Pancreas (tissue), 10 donors: ENCODE measurements around the gene NFATC3. TPM values are rescaled to one million over a fixed set of nuclear protein-coding genes. Genes with fewer than 3 reads are reported as not detected.

ENCODE experiments used
- ATAC-seq, 4 donors: fragments of 200-7000 bp; cut with Tn5 transposase; one replicate each; pipeline versions ENCODE4 v1.8.0 to v1.9.1; 2020; ENCODE audit warnings: mild to moderate bottlenecking in 4 of 4, moderate library complexity in 4 of 4
- DNase-seq, 6 donors: peaks; one replicate each; pipeline ENCODE4 v3.0.0-alpha.2; 2020
- FAIRE-seq: peaks from 2 replicates; lab custom pipeline; 2012; peaks lifted over from hg19 to GRCh38; lab: Jason Lieb, UNC
- H3K27ac ChIP-seq, 4 donors: fragments of 200-600 bp; sonication (generic); 1 replicate in 3 of 4; 2 replicates in 1 of 4; pipeline versions ENCODE4 v1.5.0 to v1.8.0; 2020
- H3K27me3 ChIP-seq, 4 donors: fragments of 200-600 bp; one replicate each; pipeline ENCODE4 v1.8.0; 2021
- H3K36me3 ChIP-seq, 3 donors: fragments of 200-600 bp; sonication (generic) in 1 of 3; one replicate each; pipeline versions ENCODE4 v1.5.0 to v1.8.0; 2020 to 2021
- H3K4me1 ChIP-seq, 3 donors: fragments of 200-600 bp; one replicate each; pipeline ENCODE4 v1.8.0; 2021
- H3K4me3 ChIP-seq, 4 donors: fragments of 200-600 bp; sonication (generic) in 2 of 4; one replicate each; pipeline versions ENCODE4 v1.5.0 to v1.8.0; 2020 to 2021
- H3K9me3 ChIP-seq, 4 donors: fragments of 200-600 bp; one replicate each; pipeline ENCODE4 v1.8.0; 2021
- WGBS, 2 donors: extraction: QIAGEN DNeasy Blood & Tissue Kit; methylation state at CpG; one replicate each; pipeline ENCODE4 v1.1.7; 2013; 5-methylcytosine and 5-hydroxymethylcytosine counted together
- intact Hi-C, 3 donors: fragments of 100-400 bp; cut with DNase I; formaldehyde crosslinking; loops; one replicate each; pipeline versions ENCODE4 v1.11.1 to v1.14.2; 2022
- polyA plus RNA-seq, 2 donors: library from polyadenylated mRNA; stranded (reverse); fragments of 200-250 nt; gene quantifications; one replicate each; pipeline ENCODE4 v1.2.3, GENCODE V29; 2013
- total RNA-seq, 6 donors: library from RNA; stranded (reverse); fragmentation: NEBNext Ultra II Directional in 4 of 6; extraction: Animal tissue kit (Norgen Biotek cat#: 25700) in 4 of 6; gene quantifications; one replicate each; pipeline versions ENCODE4 v1.2.1 to v1.2.4, GENCODE V29; 2021 to 2023
- TF ChIP-seq, protein P1 (sequence below), 4 donors: fragments of 200-600 bp; sonication (generic) in 3 of 4; IDR thresholded peaks; one replicate each; pipeline versions ENCODE4 v1.5.0 to v1.8.0; 2021; ENCODE audit warnings: antibody characterized with exemption in 4 of 4
- donor health status: healthy with polysubstance abuse.
- donor health status: DM: no; HTN: no; CAD: no; lungs with moderate emphysema.
- donor health status: DM: no; HTN: no; CAD: no.
- donor health status: control.
- donor health status: control.
- donor health status: Bipolar disorder and iron deficiency.
- donor health status: DM: yes; HTN: yes; CAD: no.
- donor health status: DM: no; HTN: no; CAD: no.
- donor health status: DM: no; HTN: no; CAD: no.
- donor health status: DM: yes; HTN: yes; CAD: no.

NFATC3 gene
- total and polyA plus RNA-seq, 8 donors = 3.8 to 19.3 (median 12.5) TPM

DNA sequence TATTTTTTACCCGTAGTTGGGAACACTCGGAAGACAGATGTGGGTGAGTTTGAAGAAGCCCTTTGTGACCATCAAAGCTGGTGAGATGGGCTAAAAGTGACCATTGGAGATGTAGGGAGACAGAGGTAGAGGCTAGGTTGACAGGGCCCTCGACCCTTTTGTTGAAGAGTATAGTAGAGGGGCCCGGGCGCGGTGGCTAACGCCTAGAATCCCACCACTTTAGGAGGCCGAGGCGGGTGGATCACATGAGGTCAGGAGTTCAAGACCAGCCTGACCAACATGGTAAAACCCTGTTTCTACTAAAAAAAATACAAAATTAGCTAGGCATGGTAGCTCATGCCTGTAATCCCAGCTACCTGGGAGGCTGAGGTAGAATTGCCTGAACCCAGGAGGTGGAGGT lies 16.2 kb upstream of the NFATC3 start:
- no peaks in the 10 kb centered on the region for H3K9me3 ChIP-seq
- TF ChIP-seq, protein P1, sequence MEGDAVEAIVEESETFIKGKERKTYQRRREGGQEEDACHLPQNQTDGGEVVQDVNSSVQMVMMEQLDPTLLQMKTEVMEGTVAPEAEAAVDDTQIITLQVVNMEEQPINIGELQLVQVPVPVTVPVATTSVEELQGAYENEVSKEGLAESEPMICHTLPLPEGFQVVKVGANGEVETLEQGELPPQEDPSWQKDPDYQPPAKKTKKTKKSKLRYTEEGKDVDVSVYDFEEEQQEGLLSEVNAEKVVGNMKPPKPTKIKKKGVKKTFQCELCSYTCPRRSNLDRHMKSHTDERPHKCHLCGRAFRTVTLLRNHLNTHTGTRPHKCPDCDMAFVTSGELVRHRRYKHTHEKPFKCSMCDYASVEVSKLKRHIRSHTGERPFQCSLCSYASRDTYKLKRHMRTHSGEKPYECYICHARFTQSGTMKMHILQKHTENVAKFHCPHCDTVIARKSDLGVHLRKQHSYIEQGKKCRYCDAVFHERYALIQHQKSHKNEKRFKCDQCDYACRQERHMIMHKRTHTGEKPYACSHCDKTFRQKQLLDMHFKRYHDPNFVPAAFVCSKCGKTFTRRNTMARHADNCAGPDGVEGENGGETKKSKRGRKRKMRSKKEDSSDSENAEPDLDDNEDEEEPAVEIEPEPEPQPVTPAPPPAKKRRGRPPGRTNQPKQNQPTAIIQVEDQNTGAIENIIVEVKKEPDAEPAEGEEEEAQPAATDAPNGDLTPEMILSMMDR (IDR thresholded peaks at IDR 0.05) = no peak
- FAIRE-seq = no peak
- 95 to 97% methylated on average over 9 of the region's 9 CpGs for WGBS, 2 donors
- no peak for ATAC-seq
- H3K4me1 ChIP-seq = peaks cover 0 to 6% (median 0%) of the 10 kb centered on the region in 3 donors
- peak in 1 of 6 donors; percentile 13 for DNase-seq
- no peak overlapping the region for H3K4me3 ChIP-seq
- no peak overlapping the region for H3K27ac ChIP-seq
- intact Hi-C loops = no loop called here
- no peaks in the 10 kb centered on the region for H3K27me3 ChIP-seq
- peaks cover 0 to 6% (median 0%) of the 10 kb centered on the region in 3 donors for H3K36me3 ChIP-seq

DNA sequence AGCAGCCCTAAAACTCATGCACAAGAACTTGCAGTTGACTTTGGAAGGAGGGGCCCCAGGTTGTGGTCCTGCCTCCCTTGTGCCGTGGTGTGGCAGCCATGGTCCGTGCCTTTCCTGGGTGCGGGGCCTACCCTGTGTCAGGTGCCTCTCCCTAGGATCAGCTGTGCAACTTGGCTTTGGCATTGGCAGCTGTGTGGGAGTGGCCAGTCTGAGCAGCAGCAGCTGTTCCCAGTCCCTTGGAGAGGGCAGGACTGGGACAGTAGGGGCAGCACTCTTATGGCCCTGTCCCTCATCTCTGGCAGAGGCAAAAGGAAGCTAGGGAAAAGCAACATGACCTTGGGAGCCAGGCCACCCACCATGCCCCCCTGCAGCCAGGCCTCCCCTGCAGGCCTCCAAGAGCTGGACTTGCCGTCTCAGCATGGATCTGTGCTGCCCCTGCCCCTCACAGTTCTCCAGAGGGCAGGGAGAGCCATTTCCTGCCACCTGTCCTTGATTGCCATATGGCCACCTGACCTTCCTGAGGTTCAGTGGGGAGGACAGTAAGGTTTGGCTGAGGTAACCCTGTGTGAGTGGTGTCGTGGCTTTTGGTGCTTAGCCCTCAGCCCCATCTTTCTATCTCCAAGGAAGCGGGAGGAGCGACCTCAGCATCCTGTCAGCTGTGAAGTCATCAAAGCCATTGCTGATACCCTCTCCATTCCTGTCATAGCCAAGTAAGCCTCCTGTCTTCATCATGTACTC lies 15.5 kb upstream of the NFATC3 start:
- peaks cover 0 to 6% (median 0%) of the 10 kb centered on the region in 3 donors for H3K4me1 ChIP-seq
- TF ChIP-seq, protein P1 (IDR thresholded peaks at IDR 0.05) = no peak
- H3K36me3 ChIP-seq = peaks cover 0 to 6% (median 0%) of the 10 kb centered on the region in 3 donors
- H3K9me3 ChIP-seq = no peaks in the 10 kb centered on the region
- no peak overlapping the region for H3K27ac ChIP-seq
- H3K4me3 ChIP-seq = no peak overlapping the region
- peak; percentile 58 to 83 (median 68) for DNase-seq
- 64 to 67% methylated on average over 7 of the region's 7 CpGs for WGBS, 2 donors
- FAIRE-seq = no peak
- no peaks in the 10 kb centered on the region for H3K27me3 ChIP-seq
- peak; percentile 78 to 94 (median 90) for ATAC-seq
- intact Hi-C loops = no loop called here

GRCh38 chr16:68070249-68070730 lies 14.9 kb upstream of the NFATC3 start:
- TF ChIP-seq, protein P1 (IDR thresholded peaks at IDR 0.05) = no peak
- Histone ChIP-seq H3K9me3 (no peaks in the 10 kb centered on the region), H3K36me3 (peaks cover 0 to 6% (median 0%) of the 10 kb centered on the region in 3 donors), H3K4me3 (no peak overlapping the region), H3K4me1 (peaks cover 0 to 6% (median 0%) of the 10 kb centered on the region in 3 donors), H3K27ac (no peak overlapping the region), H3K27me3 (no peaks in the 10 kb centered on the region)
- WGBS, 2 donors = 76 to 89% methylated on average over 2 of the region's 2 CpGs
- DNase-seq = no peak
- ATAC-seq = no peak
- intact Hi-C loops = no loop called here
- no peak for FAIRE-seq

DNA sequence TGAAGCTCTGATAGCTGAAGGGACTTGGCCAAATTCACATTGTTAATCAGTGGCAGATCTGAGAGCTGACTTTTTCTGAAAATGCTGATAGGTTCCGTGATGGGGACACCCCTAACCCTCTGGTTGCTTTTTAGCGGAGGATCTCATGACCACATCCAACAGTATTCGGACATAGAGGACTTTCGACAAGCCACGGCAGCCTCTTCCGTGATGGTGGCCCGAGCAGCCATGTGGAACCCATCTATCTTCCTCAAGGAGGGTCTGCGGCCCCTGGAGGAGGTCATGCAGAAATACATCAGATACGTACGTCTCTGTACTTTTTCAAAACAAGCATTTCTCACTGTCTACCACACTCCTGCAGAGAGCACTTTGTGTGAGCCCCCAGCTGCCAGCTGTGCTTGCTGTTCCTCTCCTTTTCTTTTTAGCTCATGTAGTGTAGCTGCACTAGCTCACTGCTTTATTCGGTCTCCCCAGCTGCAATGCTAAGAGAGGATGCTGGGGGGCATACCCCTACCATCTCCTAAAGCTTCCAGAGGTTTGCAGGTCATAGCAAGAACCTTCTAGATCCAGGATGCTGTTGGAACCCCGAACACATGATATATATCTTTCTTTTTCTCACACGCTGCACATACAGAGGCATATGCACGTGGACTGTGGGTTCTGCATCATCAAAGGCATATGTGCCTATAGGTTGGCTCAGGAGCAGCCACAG lies 14.2 kb upstream of the NFATC3 start:
- WGBS, 2 donors = 87 to 91% methylated on average over 14 of the region's 14 CpGs
- H3K27ac ChIP-seq = no peak overlapping the region
- intact Hi-C loops = no loop called here
- DNase-seq = peak in 1 of 6 donors; percentile 31
- peaks cover 0 to 6% (median 0%) of the 10 kb centered on the region in 3 donors for H3K36me3 ChIP-seq
- no peaks in the 10 kb centered on the region for H3K27me3 ChIP-seq
- no peak for ATAC-seq
- H3K4me3 ChIP-seq = no peak overlapping the region
- no peak for FAIRE-seq
- TF ChIP-seq, protein P1 (IDR thresholded peaks at IDR 0.05) = no peak
- no peaks in the 10 kb centered on the region for H3K9me3 ChIP-seq
- peaks cover 0 to 6% (median 0%) of the 10 kb centered on the region in 3 donors for H3K4me1 ChIP-seq
